ENCODE measurements around the gene PCOLCE2.

GRCh38 chr3:142890592-142890991, 1.7 kb upstream of the PCOLCE2 start:
- TF ChIP-seq CTCF (IDR thresholded peaks at IDR 0.05) = no peak
- TF ChIP-seq EZH2 (IDR thresholded peaks at IDR 0.05) = no peak
